ENCODE results near the gene SPINK5. TPM values are rescaled to one million over a fixed set of nuclear protein-coding genes. Genes with fewer than 3 reads are reported as not detected.

SPINK5 gene
- total and polyA plus RNA-seq, 4 experiments from 2014 or later: not detected

DNA sequence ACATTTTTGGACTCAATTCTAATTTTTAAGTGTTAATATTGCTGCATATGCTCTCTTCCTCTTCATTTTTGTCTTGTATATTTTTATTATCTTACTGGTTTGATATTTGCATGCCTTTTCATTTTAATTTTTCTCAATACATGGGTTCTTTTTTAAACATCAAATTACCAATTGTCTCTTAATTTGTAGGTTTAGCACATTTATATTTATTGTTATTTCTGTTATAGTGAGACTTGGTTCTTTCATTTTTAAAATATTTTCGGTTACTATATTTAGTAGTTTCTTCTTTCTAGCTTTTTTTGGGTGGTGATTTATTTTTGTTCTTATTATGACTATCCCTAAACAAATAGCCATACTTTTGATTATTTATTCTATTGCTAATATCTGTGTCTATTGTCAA is 19.4 kb downstream of the SPINK5 start:
- H3K27me3 Mint-ChIP-seq: no peaks in the 10 kb centered on the region
- H3K27ac Mint-ChIP-seq: no peak overlapping the region
- Histone ChIP-seq H3K36me3 (ENCODE audit: insufficient read depth, low read length) (no peaks in the 10 kb centered on the region), H3K4me3 (ENCODE audit: low read length in 2 of 2) (no peak overlapping the region), H3K27me3 (ENCODE audit: insufficient read depth, low read length) (no peaks in the 10 kb centered on the region), H3K9me3 (ENCODE audit: control insufficient read depth in 1 of 2, low read length in 2 of 2) (no peaks in the 10 kb centered on the region), H3K4me1 (ENCODE audit: insufficient read depth, low read length) (no peaks in the 10 kb centered on the region), H3K27ac (ENCODE audit: low read depth, low read length) (no peak overlapping the region)
- H3K4me3 Mint-ChIP-seq: no peak overlapping the region
- CTCF ChIA-PET (ENCODE audit: partially characterized antibody): no interaction called here
- no peaks in the 10 kb centered on the region for H3K36me3 Mint-ChIP-seq
- no peaks in the 10 kb centered on the region for H3K4me1 Mint-ChIP-seq
- POLR2A ChIA-PET (ENCODE audit: partially characterized antibody): no interaction called here
- intact Hi-C loops (cut with micrococcal nuclease): no loop called here
- H3K9me3 Mint-ChIP-seq: peaks cover 0 to 11% (median 5%) of the 10 kb centered on the region in 8 donors
- DNase-seq: no peak

DNA sequence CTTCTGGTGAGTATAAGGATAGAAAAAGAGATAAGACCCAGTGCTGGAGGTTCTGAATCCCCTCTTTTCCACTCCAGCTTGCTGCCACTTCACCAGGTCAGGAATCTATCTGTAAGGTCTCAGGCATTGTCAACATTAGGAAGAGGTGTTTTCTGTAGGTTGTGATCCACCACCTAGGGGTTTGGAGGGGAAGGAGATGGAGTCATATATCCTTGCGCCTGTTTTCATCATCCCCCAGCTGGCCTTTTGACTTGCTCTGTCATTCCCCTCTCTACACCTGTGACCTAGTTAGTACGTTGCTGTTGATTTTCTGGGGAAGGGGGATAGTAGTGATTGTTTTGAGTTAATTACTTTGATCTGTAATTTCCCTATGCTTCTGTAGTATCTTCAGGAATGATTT is 20.5 kb downstream of the SPINK5 start:
- no peak overlapping the region for H3K4me3 ChIP-seq (ENCODE audit: low read length in 2 of 2)
- no peak overlapping the region for H3K27ac Mint-ChIP-seq
- no peaks in the 10 kb centered on the region for H3K36me3 Mint-ChIP-seq
- no peak overlapping the region for H3K27ac ChIP-seq (ENCODE audit: low read depth, low read length)
- peaks cover 0 to 11% (median 5%) of the 10 kb centered on the region in 8 donors for H3K9me3 Mint-ChIP-seq
- H3K27me3 ChIP-seq (ENCODE audit: insufficient read depth, low read length): no peaks in the 10 kb centered on the region
- ChIA-PET CTCF (ENCODE audit: partially characterized antibody) (no interaction called here), POLR2A (ENCODE audit: partially characterized antibody) (no interaction called here)
- intact Hi-C loops (cut with micrococcal nuclease): no loop called here
- no peaks in the 10 kb centered on the region for H3K9me3 ChIP-seq (ENCODE audit: control insufficient read depth in 1 of 2, low read length in 2 of 2)
- H3K4me3 Mint-ChIP-seq: no peak overlapping the region
- H3K4me1 ChIP-seq (ENCODE audit: insufficient read depth, low read length): no peaks in the 10 kb centered on the region
- H3K36me3 ChIP-seq (ENCODE audit: insufficient read depth, low read length): no peaks in the 10 kb centered on the region
- H3K4me1 Mint-ChIP-seq: no peaks in the 10 kb centered on the region
- no peak for DNase-seq
- H3K27me3 Mint-ChIP-seq: peaks cover 0 to 2% of the 10 kb centered on the region in 2 donors

- H3K4me1 Mint-ChIP-seq: no peaks in the 10 kb centered on the region
- no peak for DNase-seq
- Histone ChIP-seq H3K36me3 (ENCODE audit: insufficient read depth, low read length) (no peaks in the 10 kb centered on the region), H3K27ac (ENCODE audit: low read depth, low read length) (no peak overlapping the region), H3K9me3 (ENCODE audit: control insufficient read depth in 1 of 2, low read length in 2 of 2) (no peaks in the 10 kb centered on the region), H3K4me1 (ENCODE audit: insufficient read depth, low read length) (no peaks in the 10 kb centered on the region), H3K27me3 (ENCODE audit: insufficient read depth, low read length) (no peaks in the 10 kb centered on the region), H3K4me3 (ENCODE audit: low read length in 2 of 2) (no peak overlapping the region)
- no peaks in the 10 kb centered on the region for H3K36me3 Mint-ChIP-seq
- H3K27ac Mint-ChIP-seq: no peak overlapping the region
- peaks cover 0 to 11% (median 5%) of the 10 kb centered on the region in 8 donors for H3K9me3 Mint-ChIP-seq
- intact Hi-C loops (cut with micrococcal nuclease): no loop called here
- POLR2A ChIA-PET (ENCODE audit: partially characterized antibody): interaction anchor here (0.6 kb wide), 1 partner anchor 299 kb away, joined by 3 read pairs; no protein-coding TSS in a partner anchor
- CTCF ChIA-PET (ENCODE audit: partially characterized antibody): no interaction called here
- no peak overlapping the region for H3K4me3 Mint-ChIP-seq
- H3K27me3 Mint-ChIP-seq: peaks cover 0 to 2% of the 10 kb centered on the region in 2 donors
These were observed 21.5 kb downstream of the SPINK5 start for GRCh38 chr5:148085310-148085709.

DNA sequence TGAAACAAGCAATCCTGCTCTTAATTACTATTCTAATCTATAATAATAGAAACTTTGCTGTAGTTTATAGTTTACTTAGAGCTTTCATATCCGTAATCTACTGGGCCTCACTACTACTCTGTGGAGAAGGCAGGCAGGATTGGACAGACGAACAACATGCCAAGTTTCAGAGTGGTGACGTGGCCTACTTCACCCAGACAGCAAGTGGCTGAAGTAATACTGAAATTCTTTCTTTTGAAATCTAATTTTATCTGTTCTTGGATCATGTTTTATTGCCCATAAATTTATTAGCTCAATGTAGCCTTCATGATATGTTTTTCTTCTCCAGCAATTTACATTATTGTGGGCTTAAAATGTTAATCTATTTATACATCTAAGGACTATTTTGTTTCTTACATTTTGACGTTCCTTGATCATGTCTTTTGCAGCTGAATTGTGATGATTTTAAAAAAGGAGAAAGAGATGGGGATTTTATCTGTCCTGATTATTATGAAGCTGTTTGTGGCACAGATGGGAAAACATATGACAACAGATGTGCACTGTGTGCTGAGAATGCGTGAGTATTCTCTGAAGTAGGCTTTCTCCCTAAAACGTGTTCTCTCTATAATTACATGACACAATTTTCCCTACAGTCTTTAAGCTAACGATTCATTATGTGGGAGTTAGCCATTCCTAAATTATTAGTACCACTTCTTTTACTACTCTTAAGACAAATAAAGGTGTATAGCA is 22.4 kb downstream of the SPINK5 start:
- H3K9me3 Mint-ChIP-seq: peaks cover 0 to 11% (median 5%) of the 10 kb centered on the region in 8 donors
- Histone ChIP-seq H3K4me3 (ENCODE audit: low read length in 2 of 2) (no peak overlapping the region), H3K4me1 (ENCODE audit: insufficient read depth, low read length) (no peaks in the 10 kb centered on the region), H3K9me3 (ENCODE audit: control insufficient read depth in 1 of 2, low read length in 2 of 2) (no peaks in the 10 kb centered on the region), H3K36me3 (ENCODE audit: insufficient read depth, low read length) (no peaks in the 10 kb centered on the region), H3K27ac (ENCODE audit: low read depth, low read length) (no peak overlapping the region), H3K27me3 (ENCODE audit: insufficient read depth, low read length) (no peaks in the 10 kb centered on the region)
- H3K27ac Mint-ChIP-seq: no peak overlapping the region
- intact Hi-C loops (cut with micrococcal nuclease): no loop called here
- no peaks in the 10 kb centered on the region for H3K4me1 Mint-ChIP-seq
- CTCF ChIA-PET (ENCODE audit: partially characterized antibody): no interaction called here
- H3K36me3 Mint-ChIP-seq: no peaks in the 10 kb centered on the region
- POLR2A ChIA-PET (ENCODE audit: partially characterized antibody): no interaction called here
- H3K4me3 Mint-ChIP-seq: no peak overlapping the region
- peaks cover 0 to 2% of the 10 kb centered on the region in 2 donors for H3K27me3 Mint-ChIP-seq
- DNase-seq: no peak

- H3K36me3 Mint-ChIP-seq: no peaks in the 10 kb centered on the region
These were observed 26.5 kb downstream of the SPINK5 start for GRCh38 chr5:148090146-148090772.

DNA sequence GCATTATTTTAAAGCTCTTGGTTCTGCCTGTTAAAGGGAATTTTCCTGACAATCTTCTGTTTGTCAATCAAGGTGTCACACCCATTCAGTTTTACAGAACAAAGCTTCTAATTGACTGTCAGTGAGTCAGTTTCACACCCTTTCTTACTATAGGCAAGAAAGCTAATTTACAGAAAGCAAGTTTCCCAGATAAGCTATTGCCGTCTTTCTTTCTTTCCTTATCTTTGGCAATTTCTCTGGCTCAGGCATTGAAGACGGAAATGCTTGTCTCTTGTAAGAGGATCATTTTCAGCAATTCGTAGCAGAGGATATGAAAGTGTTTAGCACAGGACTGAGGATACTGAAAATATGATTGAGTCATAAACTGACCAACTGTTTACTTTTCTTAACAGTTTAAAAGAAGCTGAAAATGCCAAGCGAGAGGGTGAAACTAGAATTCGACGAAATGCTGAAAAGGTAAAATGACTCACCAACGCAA is 27.0 kb downstream of the SPINK5 start:
- no peak for DNase-seq

More at GRCh38 chr5:148090146-148090772, 26.5 kb downstream of the SPINK5 start:
- H3K4me1 Mint-ChIP-seq: no peaks in the 10 kb centered on the region
- no peak overlapping the region for H3K27ac Mint-ChIP-seq
- no peaks in the 10 kb centered on the region for H3K27me3 ChIP-seq (ENCODE audit: insufficient read depth, low read length)
- ChIA-PET CTCF (ENCODE audit: partially characterized antibody) (no interaction called here), POLR2A (ENCODE audit: partially characterized antibody) (no interaction called here)
- H3K36me3 ChIP-seq (ENCODE audit: insufficient read depth, low read length): no peaks in the 10 kb centered on the region
- no peak overlapping the region for H3K4me3 Mint-ChIP-seq
- intact Hi-C loops (cut with micrococcal nuclease): no loop called here
- H3K27ac ChIP-seq (ENCODE audit: low read depth, low read length): no peak overlapping the region
- H3K9me3 Mint-ChIP-seq: peaks cover 0 to 4% (median 0%) of the 10 kb centered on the region in 8 donors
- no peaks in the 10 kb centered on the region for H3K4me1 ChIP-seq (ENCODE audit: insufficient read depth, low read length)
- DNase-seq: no peak
- H3K9me3 ChIP-seq (ENCODE audit: control insufficient read depth in 1 of 2, low read length in 2 of 2): no peaks in the 10 kb centered on the region
- no peak overlapping the region for H3K4me3 ChIP-seq (ENCODE audit: low read length in 2 of 2)
- peaks cover 0 to 2% of the 10 kb centered on the region in 2 donors for H3K27me3 Mint-ChIP-seq

GRCh38 chr5:148091991-148092964 is 28.5 kb downstream of the SPINK5 start:
- POLR2A ChIA-PET (ENCODE audit: partially characterized antibody): no interaction called here
- no peaks in the 10 kb centered on the region for H3K27me3 ChIP-seq (ENCODE audit: insufficient read depth, low read length)
- intact Hi-C loops (cut with micrococcal nuclease): no loop called here

More for the DNA sequence above, 27.0 kb downstream of the SPINK5 start:
- Histone ChIP-seq H3K27me3 (ENCODE audit: insufficient read depth, low read length) (no peaks in the 10 kb centered on the region), H3K36me3 (ENCODE audit: insufficient read depth, low read length) (no peaks in the 10 kb centered on the region), H3K4me1 (ENCODE audit: insufficient read depth, low read length) (no peaks in the 10 kb centered on the region), H3K4me3 (ENCODE audit: low read length in 2 of 2) (no peak overlapping the region), H3K27ac (ENCODE audit: low read depth, low read length) (no peak overlapping the region), H3K9me3 (ENCODE audit: control insufficient read depth in 1 of 2, low read length in 2 of 2) (no peaks in the 10 kb centered on the region)
- H3K4me1 Mint-ChIP-seq: no peaks in the 10 kb centered on the region
- intact Hi-C loops (cut with micrococcal nuclease): no loop called here
- ChIA-PET POLR2A (ENCODE audit: partially characterized antibody) (no interaction called here), CTCF (ENCODE audit: partially characterized antibody) (no interaction called here)
- H3K27ac Mint-ChIP-seq: no peak overlapping the region
- H3K36me3 Mint-ChIP-seq: no peaks in the 10 kb centered on the region
- no peak overlapping the region for H3K4me3 Mint-ChIP-seq
- H3K27me3 Mint-ChIP-seq: peaks cover 0 to 2% of the 10 kb centered on the region in 2 donors
- peaks cover 0 to 4% (median 0%) of the 10 kb centered on the region in 8 donors for H3K9me3 Mint-ChIP-seq

More at GRCh38 chr5:148091991-148092964, 28.5 kb downstream of the SPINK5 start:
- Histone ChIP-seq H3K9me3 (ENCODE audit: control insufficient read depth in 1 of 2, low read length in 2 of 2) (no peaks in the 10 kb centered on the region), H3K4me1 (ENCODE audit: insufficient read depth, low read length) (no peaks in the 10 kb centered on the region), H3K4me3 (ENCODE audit: low read length in 2 of 2) (no peak overlapping the region), H3K27ac (ENCODE audit: low read depth, low read length) (no peak overlapping the region), H3K36me3 (ENCODE audit: insufficient read depth, low read length) (no peaks in the 10 kb centered on the region)
- peaks cover 0 to 2% (median 0%) of the 10 kb centered on the region in 8 donors for H3K9me3 Mint-ChIP-seq
- no peak for DNase-seq
- H3K4me1 Mint-ChIP-seq: no peaks in the 10 kb centered on the region
- peaks cover 0 to 2% of the 10 kb centered on the region in 2 donors for H3K27me3 Mint-ChIP-seq
- CTCF ChIA-PET (ENCODE audit: partially characterized antibody): no interaction called here
- no peaks in the 10 kb centered on the region for H3K36me3 Mint-ChIP-seq
- no peak overlapping the region for H3K27ac Mint-ChIP-seq
- H3K4me3 Mint-ChIP-seq: no peak overlapping the region
